Measurements from ENCODE around the gene FTSJ3. TPM values are rescaled to one million over a fixed set of nuclear protein-coding genes. Genes with fewer than 3 reads are reported as not detected.
"Not testable (repeated sequence)": the region's sequence is repeated elsewhere in the genome, so short reads cannot be mapped to it uniquely, and the experiment has no call there.

FTSJ3 gene
- total RNA-seq, 1 donor from 2014 or later, result 44.7 TPM

GRCh38 chr17:63848834-63849689 lies 21.6 kb upstream of the FTSJ3 start:
- Histone ChIP-seq H3K4me1 (peaks cover 11% of the 10 kb centered on the region), H3K27ac (peak overlapping the region; percentile 54), H3K36me3 (no peaks in the 10 kb centered on the region), H3K4me3 (peak overlapping the region; percentile 41 to 54), H3K27me3 (no peaks in the 10 kb centered on the region), H3K9me3 (no peaks in the 10 kb centered on the region)
- intact Hi-C loops (cut with DNase I), result loop anchor here (10.0 kb wide), 1 partner anchor 1076 kb away; no protein-coding TSS in a partner anchor
- no peak for DNase-seq (ENCODE audit: extremely low spot score in 2 of 2)
- TF ChIP-seq, protein P1, sequence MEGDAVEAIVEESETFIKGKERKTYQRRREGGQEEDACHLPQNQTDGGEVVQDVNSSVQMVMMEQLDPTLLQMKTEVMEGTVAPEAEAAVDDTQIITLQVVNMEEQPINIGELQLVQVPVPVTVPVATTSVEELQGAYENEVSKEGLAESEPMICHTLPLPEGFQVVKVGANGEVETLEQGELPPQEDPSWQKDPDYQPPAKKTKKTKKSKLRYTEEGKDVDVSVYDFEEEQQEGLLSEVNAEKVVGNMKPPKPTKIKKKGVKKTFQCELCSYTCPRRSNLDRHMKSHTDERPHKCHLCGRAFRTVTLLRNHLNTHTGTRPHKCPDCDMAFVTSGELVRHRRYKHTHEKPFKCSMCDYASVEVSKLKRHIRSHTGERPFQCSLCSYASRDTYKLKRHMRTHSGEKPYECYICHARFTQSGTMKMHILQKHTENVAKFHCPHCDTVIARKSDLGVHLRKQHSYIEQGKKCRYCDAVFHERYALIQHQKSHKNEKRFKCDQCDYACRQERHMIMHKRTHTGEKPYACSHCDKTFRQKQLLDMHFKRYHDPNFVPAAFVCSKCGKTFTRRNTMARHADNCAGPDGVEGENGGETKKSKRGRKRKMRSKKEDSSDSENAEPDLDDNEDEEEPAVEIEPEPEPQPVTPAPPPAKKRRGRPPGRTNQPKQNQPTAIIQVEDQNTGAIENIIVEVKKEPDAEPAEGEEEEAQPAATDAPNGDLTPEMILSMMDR (IDR thresholded peaks at IDR 0.05), result peak; percentile 30 to 72 (median 32)
- TF ChIP-seq POLR2AphosphoS5 (IDR thresholded peaks at IDR 0.05; ENCODE audit: insufficient read depth in 1 of 2, low read depth in 1 of 2), result peak; percentile 52 to 61
- no peak for TF ChIP-seq POLR2A (IDR thresholded peaks at IDR 0.05)

GRCh38 chr17:63847525-63848249 lies 20.2 kb upstream of the FTSJ3 start:
- H3K36me3 ChIP-seq, result no peaks in the 10 kb centered on the region
- H3K27me3 ChIP-seq, result no peaks in the 10 kb centered on the region
- no peak overlapping the region for H3K27ac ChIP-seq
- no peak for DNase-seq (ENCODE audit: extremely low spot score in 2 of 2)
- TF ChIP-seq POLR2A (IDR thresholded peaks at IDR 0.05) (no peak), POLR2AphosphoS5 (IDR thresholded peaks at IDR 0.05; ENCODE audit: insufficient read depth in 1 of 2, low read depth in 1 of 2) (no peak)
- TF ChIP-seq, protein P1 (IDR thresholded peaks at IDR 0.05), result no peak
- no peaks in the 10 kb centered on the region for H3K9me3 ChIP-seq
- intact Hi-C loops (cut with DNase I), result loop anchor here (10.0 kb wide), 1 partner anchor 1077 kb away; no protein-coding TSS in a partner anchor
- no peak overlapping the region for H3K4me3 ChIP-seq
- H3K4me1 ChIP-seq, result peaks cover 19% of the 10 kb centered on the region

DNA sequence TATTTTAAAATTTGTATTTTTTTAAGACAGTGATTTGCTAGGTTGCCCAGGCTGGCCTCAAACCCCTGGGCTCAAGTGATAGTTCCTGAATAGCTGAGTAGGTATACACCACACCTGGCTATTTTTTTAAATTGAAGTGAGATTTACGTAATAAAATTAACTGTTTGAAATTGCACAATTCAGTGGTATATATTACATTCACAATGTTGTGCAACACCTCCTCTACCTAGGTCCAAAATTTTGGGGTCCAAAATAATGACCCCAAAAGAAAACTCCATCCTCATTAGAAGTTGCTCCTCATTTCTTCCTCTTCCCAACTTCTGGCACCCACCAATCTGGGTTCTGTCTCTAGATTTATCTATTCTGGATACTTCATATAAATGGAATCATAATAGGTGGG lies 18.0 kb upstream of the FTSJ3 start:
- TF ChIP-seq POLR2AphosphoS5 (IDR thresholded peaks at IDR 0.05; ENCODE audit: insufficient read depth in 1 of 2, low read depth in 1 of 2), result no peak
- no peak for TF ChIP-seq POLR2A (IDR thresholded peaks at IDR 0.05)
- TF ChIP-seq, protein P1 (IDR thresholded peaks at IDR 0.05), result no peak
- intact Hi-C loops (cut with DNase I), result loop anchor here (10.0 kb wide), 1 partner anchor 1079 kb away; no protein-coding TSS in a partner anchor
- Histone ChIP-seq H3K27me3 (no peaks in the 10 kb centered on the region), H3K4me1 (peaks cover 31% of the 10 kb centered on the region), H3K4me3 (no peak overlapping the region), H3K27ac (no peak overlapping the region), H3K9me3 (no peaks in the 10 kb centered on the region), H3K36me3 (no peaks in the 10 kb centered on the region)
- no peak for DNase-seq (ENCODE audit: extremely low spot score in 2 of 2)

GRCh38 chr17:63843910-63844677 lies 16.6 kb upstream of the FTSJ3 start:
- no peak for DNase-seq (ENCODE audit: extremely low spot score in 2 of 2)
- intact Hi-C loops (cut with DNase I), result loop anchor here (10.0 kb wide), 1 partner anchor 1081 kb away; no protein-coding TSS in a partner anchor
- Histone ChIP-seq H3K9me3 (no peaks in the 10 kb centered on the region), H3K4me3 (peak overlapping the region; percentile 96 to 100), H3K27ac (peak overlapping the region; percentile 83), H3K4me1 (peaks cover 45% of the 10 kb centered on the region), H3K27me3 (no peaks in the 10 kb centered on the region), H3K36me3 (no peaks in the 10 kb centered on the region)
- TF ChIP-seq POLR2A (IDR thresholded peaks at IDR 0.05), result no peak
- TF ChIP-seq, protein P1 (IDR thresholded peaks at IDR 0.05), result no peak
- no peak for TF ChIP-seq POLR2AphosphoS5 (IDR thresholded peaks at IDR 0.05; ENCODE audit: insufficient read depth in 1 of 2, low read depth in 1 of 2)

- intact Hi-C loops (cut with DNase I), result loop anchor here (10.0 kb wide), 1 partner anchor 1081 kb away; no protein-coding TSS in a partner anchor
- H3K4me3 ChIP-seq, result peak overlapping the region; percentile 96 to 100
- not testable (repeated sequence) for DNase-seq (ENCODE audit: extremely low spot score in 2 of 2); H3K36me3 ChIP-seq; H3K27me3 ChIP-seq; H3K9me3 ChIP-seq
- H3K4me1 ChIP-seq, result peaks cover 44% of the 10 kb centered on the region
- H3K27ac ChIP-seq, result peak overlapping the region; percentile 83
Measured at GRCh38 chr17:63843387-63843888, 16.0 kb upstream of the FTSJ3 start.
